HEK293T (cell line): ENCODE results near the gene C1orf226.

Experiments used
- BHLHE40 ChIP-seq: fragments of 450-650 bp; IDR thresholded peaks from 2 replicates; pipeline ENCODE4 v1.6.1; 2016; ENCODE audit warnings: mild to moderate bottlenecking, moderate library complexity, borderline replicate concordance
- ELF4 ChIP-seq: fragments of 450-650 bp; IDR thresholded peaks from 2 replicates; pipeline ENCODE4 v1.6.1; 2017; ENCODE audit warnings: antibody characterized with exemption
- FOXM1 ChIP-seq: fragments of 450-650 bp; IDR thresholded peaks from 2 replicates; pipeline ENCODE4 v1.6.1; 2017; ENCODE audit warnings: mild to moderate bottlenecking, borderline replicate concordance
- LEF1 ChIP-seq: fragments of 450-650 bp; IDR thresholded peaks from 2 replicates; pipeline ENCODE4 v1.6.1; 2017; ENCODE audit warnings: mild to moderate bottlenecking, borderline replicate concordance
- SP1 ChIP-seq: fragments of 450-650 bp; IDR thresholded peaks from 2 replicates; pipeline ENCODE4 v1.6.1; 2017
- SUZ12 ChIP-seq: fragments of 450-650 bp; IDR thresholded peaks from 2 replicates; pipeline ENCODE4 v1.6.1; 2016; ENCODE audit warnings: mild to moderate bottlenecking
- TARDBP ChIP-seq: fragments of 450-650 bp; IDR thresholded peaks from 2 replicates; pipeline ENCODE4 v1.6.1; 2016
- ZNF384 ChIP-seq: fragments of 450-650 bp; IDR thresholded peaks from 2 replicates; pipeline ENCODE4 v1.6.1; 2016

DNA sequence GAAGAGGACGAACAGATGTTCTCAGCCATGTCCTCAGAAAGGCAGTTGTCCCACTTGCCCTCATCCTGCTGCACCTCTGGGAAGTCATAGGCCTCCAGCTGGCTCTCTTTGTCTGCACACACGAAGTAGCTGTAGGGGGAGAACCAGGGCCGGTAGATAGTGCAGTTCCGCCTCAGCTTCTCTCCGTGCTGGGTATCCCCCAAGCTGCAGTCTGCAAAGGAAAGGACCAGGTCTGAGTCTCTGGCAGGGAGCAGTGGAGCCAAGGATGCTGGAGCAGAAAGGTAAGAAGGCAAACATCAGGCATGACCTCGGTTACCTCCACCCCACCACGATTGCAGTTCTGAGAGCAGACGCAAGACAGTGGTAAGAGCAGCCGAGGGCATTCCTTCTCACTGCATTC lies 7.1 kb upstream of the C1orf226 start:
- TF ChIP-seq SUZ12 (no peak), FOXM1 (no peak), ZNF384 (no peak), SP1 (no peak), ELF4 (no peak), TARDBP (no peak), BHLHE40 (no peak), LEF1 (no peak)
